ENCODE results near the gene ARID3B. TPM values are rescaled to one million over a fixed set of nuclear protein-coding genes. Genes with fewer than 3 reads are reported as not detected.

ARID3B gene
- total and polyA plus RNA-seq, 2 of the 4 experiments (the other 2 are of a cell fraction), result 2.5 to 5.0 TPM

DNA sequence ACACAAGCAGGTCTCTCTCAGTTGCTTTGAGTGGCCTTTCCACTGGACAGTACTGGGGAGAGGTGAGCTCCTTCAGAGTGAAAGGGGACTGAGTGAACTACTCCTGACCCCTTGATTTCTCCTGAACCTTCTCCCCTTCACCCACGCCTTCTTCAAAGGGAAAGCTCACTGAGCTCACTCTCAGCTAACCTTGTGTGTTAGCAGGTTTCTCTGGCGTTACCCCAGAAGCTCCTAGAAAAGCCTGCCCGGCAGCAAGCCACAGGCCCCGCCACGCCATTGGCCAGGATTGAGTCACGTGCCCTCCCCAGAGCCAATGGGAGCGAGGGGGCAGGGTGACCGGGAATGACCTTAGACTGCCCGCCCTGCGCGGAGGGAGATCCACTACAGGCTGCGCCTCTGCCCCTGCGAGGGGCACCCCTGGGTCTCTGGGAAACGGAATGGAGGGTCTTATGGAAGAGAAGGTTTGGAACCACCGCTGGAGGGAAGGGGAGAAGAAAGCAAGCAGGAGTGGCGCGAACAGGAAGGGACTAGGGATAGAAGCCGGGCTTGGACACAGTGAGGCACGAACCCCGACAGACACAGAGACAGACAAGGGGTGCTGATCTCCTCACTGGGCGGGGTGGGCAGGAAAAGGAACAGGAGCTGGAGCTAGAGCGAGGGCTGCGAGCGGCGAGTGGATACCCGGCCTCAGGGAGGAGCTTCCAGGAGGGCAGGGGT, 57.3 kb downstream of the ARID3B start:
- no peaks in the 10 kb centered on the region for H3K27me3 ChIP-seq (ENCODE audit: control insufficient read depth, insufficient read depth, low read length)
- in situ Hi-C loops (cut with MboI; ENCODE audit: low sequenced_read_pairs), result no loop called here

More for the DNA sequence above, 57.3 kb downstream of the ARID3B start:
- Histone ChIP-seq H4K5ac (ENCODE audit: low read depth, low read length) (peak overlapping the region; percentile 90), H3K18ac (ENCODE audit: low read depth, low read length) (peak overlapping the region; percentile 59), H3K4ac (ENCODE audit: low read depth, low read length) (peak overlapping the region; percentile 87), H4K20me1 (ENCODE audit: insufficient read depth, low read length) (0 out of 2 replicates have a peak, but pooled peaks cover 3% of the 10 kb centered on the region), H3K4me2 (ENCODE audit: low read depth, low read length) (peak overlapping the region; percentile 76), H3K23ac (ENCODE audit: low read depth, low read length) (peak overlapping the region; percentile 73), H2BK120ac (ENCODE audit: low read depth, low read length) (peak overlapping the region; percentile 53), H2AFZ (replicated peaks; ENCODE audit: low read length, poor library complexity) (peak overlapping the region; percentile 91), H2BK15ac (ENCODE audit: low read depth, low read length) (peak overlapping the region; percentile 76; the same call in 1 of the 3 replicates), H3K36me3 (ENCODE audit: control insufficient read depth, insufficient read depth, low read length) (peaks cover 3% of the 10 kb centered on the region; the same call in 1 of the 2 replicates), H4K91ac (ENCODE audit: insufficient read depth, low read depth, low read length) (peak overlapping the region; percentile 85), H2BK5ac (ENCODE audit: low read depth, low read length, poor library complexity, severe bottlenecking) (peak overlapping the region; percentile 84), H3K27ac (ENCODE audit: insufficient read depth, low read length) (peak overlapping the region; percentile 79), H3K56ac (ENCODE audit: extremely low read depth, insufficient read depth, low read length) (peak overlapping the region; percentile 63), H3K9me3 (ENCODE audit: control insufficient read depth, insufficient read depth, low read length) (no peaks in the 10 kb centered on the region), H2BK20ac (ENCODE audit: low read depth, low read length) (no peak overlapping the region), H4K8ac (ENCODE audit: low read depth in 2 of 2, low read length in 2 of 2) (peak overlapping the region; percentile 68 to 97), H2AK9ac (replicated peaks; ENCODE audit: low read depth, low read length, poor library complexity) (peak overlapping the region; percentile 42), H3K79me1 (ENCODE audit: low read depth in 1 of 2, low read length in 2 of 2) (peaks cover 15 to 16% of the 10 kb centered on the region in 2 experiments; a peak in 3 of 4 replicates), H3K9ac (ENCODE audit: low read depth, low read length) (peak overlapping the region; percentile 89), H2AK5ac (ENCODE audit: low read depth, low read length) (peak overlapping the region; percentile 55; the same call in 1 of the 2 replicates), H3K14ac (replicated peaks; ENCODE audit: low read depth, low read length) (peak overlapping the region; percentile 91), H3K4me3 (ENCODE audit: insufficient read depth, low read depth, low read length) (peak overlapping the region; percentile 61), H3K4me1 (ENCODE audit: control insufficient read depth, insufficient read depth, low read length) (peaks cover 6% of the 10 kb centered on the region; the same call in 1 of the 2 replicates), H3K9me1 (ENCODE audit: insufficient read depth, low read length) (peaks cover 4% of the 10 kb centered on the region; the same call in 1 of the 2 replicates)
- peak; percentile 99 for ATAC-seq (ENCODE audit: low read depth)
- intact Hi-C loops (cut with micrococcal nuclease), result no loop called here
- BruUV-seq (replicated peaks), result no TSS peak
- POLR2A ChIA-PET (ENCODE audit: unreplicated experiment), result interaction anchor here (0.6 to 0.9 kb wide), 4 partner anchors 13 to 58 kb away, joined by 3 to 4 read pairs (median 3); no protein-coding TSS in a partner anchor
- dilution Hi-C loops (cut with HindIII; ENCODE audit: low sequenced_read_pairs, unreplicated experiment), result no loop called here
- WGBS, 2 experiments (ENCODE audit: extremely low coverage in 2 of 2, insufficient read length in 1 of 2), result 3% methylated on average over 12 of the region's 26 CpGs; no CpG with 5 or more reads in 1 of the 2 experiments
- peak; percentile 81 for DNase-seq
- CTCF ChIA-PET, result interaction anchor here (1.4 kb wide), 1 partner anchor 52 kb away, joined by 4 read pairs; no protein-coding TSS in a partner anchor
- TF ChIP-seq, protein P1, sequence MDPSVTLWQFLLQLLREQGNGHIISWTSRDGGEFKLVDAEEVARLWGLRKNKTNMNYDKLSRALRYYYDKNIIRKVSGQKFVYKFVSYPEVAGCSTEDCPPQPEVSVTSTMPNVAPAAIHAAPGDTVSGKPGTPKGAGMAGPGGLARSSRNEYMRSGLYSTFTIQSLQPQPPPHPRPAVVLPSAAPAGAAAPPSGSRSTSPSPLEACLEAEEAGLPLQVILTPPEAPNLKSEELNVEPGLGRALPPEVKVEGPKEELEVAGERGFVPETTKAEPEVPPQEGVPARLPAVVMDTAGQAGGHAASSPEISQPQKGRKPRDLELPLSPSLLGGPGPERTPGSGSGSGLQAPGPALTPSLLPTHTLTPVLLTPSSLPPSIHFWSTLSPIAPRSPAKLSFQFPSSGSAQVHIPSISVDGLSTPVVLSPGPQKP (IDR thresholded peaks at IDR 0.05; ENCODE audit: borderline replicate concordance, low read depth, low read length), result no peak
- TF ChIP-seq, protein P2, sequence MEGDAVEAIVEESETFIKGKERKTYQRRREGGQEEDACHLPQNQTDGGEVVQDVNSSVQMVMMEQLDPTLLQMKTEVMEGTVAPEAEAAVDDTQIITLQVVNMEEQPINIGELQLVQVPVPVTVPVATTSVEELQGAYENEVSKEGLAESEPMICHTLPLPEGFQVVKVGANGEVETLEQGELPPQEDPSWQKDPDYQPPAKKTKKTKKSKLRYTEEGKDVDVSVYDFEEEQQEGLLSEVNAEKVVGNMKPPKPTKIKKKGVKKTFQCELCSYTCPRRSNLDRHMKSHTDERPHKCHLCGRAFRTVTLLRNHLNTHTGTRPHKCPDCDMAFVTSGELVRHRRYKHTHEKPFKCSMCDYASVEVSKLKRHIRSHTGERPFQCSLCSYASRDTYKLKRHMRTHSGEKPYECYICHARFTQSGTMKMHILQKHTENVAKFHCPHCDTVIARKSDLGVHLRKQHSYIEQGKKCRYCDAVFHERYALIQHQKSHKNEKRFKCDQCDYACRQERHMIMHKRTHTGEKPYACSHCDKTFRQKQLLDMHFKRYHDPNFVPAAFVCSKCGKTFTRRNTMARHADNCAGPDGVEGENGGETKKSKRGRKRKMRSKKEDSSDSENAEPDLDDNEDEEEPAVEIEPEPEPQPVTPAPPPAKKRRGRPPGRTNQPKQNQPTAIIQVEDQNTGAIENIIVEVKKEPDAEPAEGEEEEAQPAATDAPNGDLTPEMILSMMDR (conservative IDR thresholded peaks at IDR 0.05; ENCODE audit: low read depth, low read length), result no peak
- TF ChIP-seq BHLHE40 (IDR thresholded peaks at IDR 0.05; ENCODE audit: low read depth, low read length) (peak; percentile 69), FOS (IDR thresholded peaks at IDR 0.05; ENCODE audit: low read depth, low read length) (peak; percentile 86), RFX5 (IDR thresholded peaks at IDR 0.05; ENCODE audit: low read depth, low read length) (peak; percentile 76)
- TF ChIP-seq, protein P3, sequence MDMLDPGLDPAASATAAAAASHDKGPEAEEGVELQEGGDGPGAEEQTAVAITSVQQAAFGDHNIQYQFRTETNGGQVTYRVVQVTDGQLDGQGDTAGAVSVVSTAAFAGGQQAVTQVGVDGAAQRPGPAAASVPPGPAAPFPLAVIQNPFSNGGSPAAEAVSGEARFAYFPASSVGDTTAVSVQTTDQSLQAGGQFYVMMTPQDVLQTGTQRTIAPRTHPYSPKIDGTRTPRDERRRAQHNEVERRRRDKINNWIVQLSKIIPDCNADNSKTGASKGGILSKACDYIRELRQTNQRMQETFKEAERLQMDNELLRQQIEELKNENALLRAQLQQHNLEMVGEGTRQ (IDR thresholded peaks at IDR 0.05; ENCODE audit: low read depth, low read length), result peak; percentile 99

Measured in IMR-90 (cell line).